Measurements from ENCODE around the gene SV2A. TPM values are rescaled to one million over a fixed set of nuclear protein-coding genes. Genes with fewer than 3 reads are reported as not detected.

Gene SV2A
- total RNA-seq, 1 experiment from 2014 or later, result not detected

Other genes with a start within 250 kb of the SV2A start
- gene FCGR1A, start 135.2 kb downstream of the SV2A start, total RNA-seq (2014; rRNA removed; shearing (Covaris generic); ENCODE audit: low replicate concordance), result not detected in 2 replicates
- gene BOLA1, start 18.3 kb downstream of the SV2A start, total RNA-seq (2014; rRNA removed; shearing (Covaris generic); ENCODE audit: low replicate concordance), result 0.47 and 1.2 TPM in 2 replicates
- 10.9 and 18.8 TPM in 2 replicates for gene SF3B4, start 10.0 kb upstream of the SV2A start, total RNA-seq (2014; rRNA removed; shearing (Covaris generic); ENCODE audit: low replicate concordance)
- gene MTMR11, start 19.0 kb upstream of the SV2A start, total RNA-seq (2014; rRNA removed; shearing (Covaris generic); ENCODE audit: low replicate concordance), result not detected in 2 replicates
- 2.4 and 3.6 TPM in 2 replicates for gene OTUD7B, start 92.9 kb upstream of the SV2A start, total RNA-seq (2014; rRNA removed; shearing (Covaris generic); ENCODE audit: low replicate concordance)
- 24.9 and 39.0 TPM in 2 replicates for gene VPS45, start 149.9 kb upstream of the SV2A start, total RNA-seq (2014; rRNA removed; shearing (Covaris generic); ENCODE audit: low replicate concordance)
- 1.6 and 3.8 TPM in 2 replicates for gene PLEKHO1, start 232.1 kb upstream of the SV2A start, total RNA-seq (2014; rRNA removed; shearing (Covaris generic); ENCODE audit: low replicate concordance)